ENCODE measurements around the gene ZNF484. TPM values are rescaled to one million over a fixed set of nuclear protein-coding genes. Genes with fewer than 3 reads are reported as not detected.

ZNF484 gene
- polyA plus RNA-seq, 1 experiment = 5.2 TPM

GRCh38 chr9:92808726-92809451 is 68.9 kb downstream of the ZNF484 start:
- Histone ChIP-seq H3K4me3 (ENCODE audit: low read depth, low read length) (peak overlapping the region; percentile 31; the same call in 1 of the 2 replicates), H3K27ac (ENCODE audit: low read depth, low read length) (no peak overlapping the region), H3K9me3 (ENCODE audit: control insufficient read depth, insufficient read depth, low read length) (peaks cover 4% of the 10 kb centered on the region; the same call in 1 of the 2 replicates), H3K27me3 (ENCODE audit: control insufficient read depth, insufficient read depth, low read length) (peaks cover 59% of the 10 kb centered on the region)
- TF ChIP-seq CTCF (IDR thresholded peaks at IDR 0.05; ENCODE audit: low read depth, low read length) = peak; percentile 49
- CTCF ChIA-PET = interaction anchor here (0.6 kb wide), 1 partner anchor 684 kb away, joined by 5 read pairs; no protein-coding TSS in a partner anchor
- DNase-seq (ENCODE audit: low read depth, low spot score) = peak; percentile 44
- POLR2A ChIA-PET = no interaction called here

- no peak overlapping the region for H3K27ac ChIP-seq (ENCODE audit: low read depth, low read length)
- DNase-seq (ENCODE audit: low read depth, low spot score) = no peak
- POLR2A ChIA-PET = interaction anchor here (0.6 kb wide), 1 partner anchor 63 kb away, joined by 4 read pairs; no protein-coding TSS in a partner anchor
- H3K27me3 ChIP-seq (ENCODE audit: control insufficient read depth, insufficient read depth, low read length) = peaks cover 53% of the 10 kb centered on the region
- CTCF ChIA-PET = interaction anchor here (0.6 kb wide), 1 partner anchor 683 kb away, joined by 5 read pairs; no protein-coding TSS in a partner anchor
- peaks cover 4% of the 10 kb centered on the region; the same call in 1 of the 2 replicates for H3K9me3 ChIP-seq (ENCODE audit: control insufficient read depth, insufficient read depth, low read length)
- TF ChIP-seq CTCF (IDR thresholded peaks at IDR 0.05; ENCODE audit: low read depth, low read length) = no peak
- H3K4me3 ChIP-seq (ENCODE audit: low read depth, low read length) = no peak overlapping the region
These were observed 69.8 kb downstream of the ZNF484 start for GRCh38 chr9:92807757-92808725.

GRCh38 chr9:92807031-92807756 is 70.6 kb downstream of the ZNF484 start:
- Histone ChIP-seq H3K27me3 (ENCODE audit: control insufficient read depth, insufficient read depth, low read length) (peaks cover 54% of the 10 kb centered on the region), H3K4me3 (ENCODE audit: low read depth, low read length) (no peak overlapping the region), H3K9me3 (ENCODE audit: control insufficient read depth, insufficient read depth, low read length) (peaks cover 4% of the 10 kb centered on the region; the same call in 1 of the 2 replicates), H3K27ac (ENCODE audit: low read depth, low read length) (no peak overlapping the region)
- no peak for DNase-seq (ENCODE audit: low read depth, low spot score)
- TF ChIP-seq CTCF (IDR thresholded peaks at IDR 0.05; ENCODE audit: low read depth, low read length) = no peak
- ChIA-PET CTCF (no interaction called here), POLR2A (no interaction called here)

GRCh38 chr9:92804727-92805126 is 73.1 kb downstream of the ZNF484 start:
- POLR2A ChIA-PET = no interaction called here
- peaks cover 50% of the 10 kb centered on the region for H3K27me3 ChIP-seq (ENCODE audit: control insufficient read depth, insufficient read depth, low read length)

More at GRCh38 chr9:92804727-92805126, 73.1 kb downstream of the ZNF484 start:
- Histone ChIP-seq H3K9me3 (ENCODE audit: control insufficient read depth, insufficient read depth, low read length) (peaks cover 4% of the 10 kb centered on the region; the same call in 1 of the 2 replicates), H3K4me3 (ENCODE audit: low read depth, low read length) (no peak overlapping the region), H3K27ac (ENCODE audit: low read depth, low read length) (no peak overlapping the region)
- no peak for TF ChIP-seq CTCF (IDR thresholded peaks at IDR 0.05; ENCODE audit: low read depth, low read length)
- CTCF ChIA-PET = no interaction called here
- DNase-seq (ENCODE audit: low read depth, low spot score) = no peak

Data from AG04450 (cell line).